IPS-20b (cell line): ENCODE data around the gene DYSF.
"Not testable (repeated sequence)": the region's sequence is repeated elsewhere in the genome, so short reads cannot be mapped to it uniquely, and the experiment has no call there.

Experiments used
- H3K27ac ChIP-seq: one replicate; pipeline ENCODE4 v1.5.1; 2013; ENCODE audit warnings: low read length
- H3K27me3 ChIP-seq: 2 replicates; pipeline ENCODE4 v1.6.1; 2013; ENCODE audit warnings: mild to moderate bottlenecking, low read length, inconsistent platforms; ENCODE audit not compliant: insufficient read depth
- H3K36me3 ChIP-seq: 2 replicates; pipeline ENCODE4 v1.6.1; 2013; ENCODE audit warnings: low read depth, mild to moderate bottlenecking, inconsistent platforms, low read length, moderate library complexity; ENCODE audit not compliant: insufficient read depth
- H3K4me1 ChIP-seq: 2 replicates; pipeline ENCODE4 v1.6.1; 2013; ENCODE audit warnings: mild to moderate bottlenecking, control low read depth, inconsistent platforms, low read length, moderate library complexity; ENCODE audit not compliant: insufficient read depth
- H3K4me3 ChIP-seq: 2 replicates; pipeline ENCODE4 v1.5.1; 2013; ENCODE audit warnings: mild to moderate bottlenecking, low read length, inconsistent platforms
- H3K9ac ChIP-seq: 2 replicates; pipeline ENCODE4 v1.6.1; 2013; ENCODE audit warnings: low read depth, mild to moderate bottlenecking, inconsistent platforms, low read length, moderate library complexity
- H3K9me3 ChIP-seq: 2 replicates; pipeline ENCODE4 v1.6.1; 2013; ENCODE audit warnings: mild to moderate bottlenecking, low read depth, low read length, inconsistent platforms; ENCODE audit not compliant: insufficient read depth

DYSF gene

DNA sequence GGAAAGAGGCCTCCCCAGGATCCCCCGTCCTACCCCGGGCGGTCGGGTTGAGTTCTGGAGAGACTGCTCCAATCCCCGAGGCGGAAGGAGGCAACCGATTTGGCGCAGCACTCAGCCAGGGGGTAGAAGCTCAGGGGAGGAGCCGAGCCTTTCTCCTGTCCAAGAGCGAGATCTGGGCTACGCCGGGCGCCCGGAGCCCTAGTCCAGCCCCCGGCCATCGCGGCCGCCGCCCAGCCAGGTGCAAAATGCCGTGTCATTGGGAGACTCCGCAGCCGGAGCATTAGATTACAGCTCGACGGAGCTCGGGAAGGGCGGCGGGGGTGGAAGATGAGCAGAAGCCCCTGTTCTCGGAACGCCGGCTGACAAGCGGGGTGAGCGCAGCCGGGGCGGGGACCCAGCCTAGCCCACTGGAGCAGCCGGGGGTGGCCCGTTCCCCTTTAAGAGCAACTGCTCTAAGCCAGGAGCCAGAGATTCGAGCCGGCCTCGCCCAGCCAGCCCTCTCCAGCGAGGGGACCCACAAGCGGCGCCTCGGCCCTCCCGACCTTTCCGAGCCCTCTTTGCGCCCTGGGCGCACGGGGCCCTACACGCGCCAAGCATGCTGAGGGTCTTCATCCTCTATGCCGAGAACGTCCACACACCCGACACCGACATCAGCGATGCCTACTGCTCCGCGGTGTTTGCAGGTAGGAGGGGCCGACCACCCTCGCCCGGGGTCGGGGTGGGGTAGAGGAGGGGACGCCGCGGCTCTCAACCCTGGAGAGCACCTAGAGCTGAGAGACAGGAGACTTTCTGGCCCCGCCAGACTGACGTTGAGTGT lies at the start of gene DYSF:
TSS of gene DYSF (plus strand) at position 158 of the 817 bp plus-strand sequence.
- Histone ChIP-seq H3K4me1 (peaks cover 36% of the 10 kb centered on the region), H3K36me3 (no peaks in the 10 kb centered on the region), H3K4me3 (peak within 1 kb of the TSS; percentile 71), H3K27me3 (peaks cover 40% of the 10 kb centered on the region), H3K27ac (no peak within 1 kb of the TSS), H3K9ac (peak within 1 kb of the TSS; percentile 60; the same call in 1 of the 2 replicates), H3K9me3 (no peaks in the 10 kb centered on the region)

DNA sequence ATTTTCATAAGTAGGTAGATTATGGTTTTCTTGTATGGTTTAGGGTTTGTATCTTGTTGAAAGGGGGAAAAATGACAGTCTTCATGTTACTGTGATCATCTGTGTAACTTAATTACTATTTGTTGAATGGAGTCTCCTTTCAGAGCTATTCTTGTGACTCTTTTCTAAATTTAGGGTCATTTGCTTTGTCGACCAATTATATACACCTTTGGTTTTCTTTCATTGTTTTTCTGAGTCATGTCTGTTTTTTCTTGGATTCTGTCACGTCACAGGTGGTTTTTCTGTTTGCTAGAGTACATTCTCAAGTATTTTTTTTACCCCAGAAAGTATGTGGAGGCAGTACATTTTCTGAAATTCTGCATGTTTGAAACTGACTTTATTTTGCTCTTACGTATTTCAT lies 43.8 kb upstream of the DYSF start:
- no peak overlapping the region for H3K4me3 ChIP-seq
- no peaks in the 10 kb centered on the region for H3K4me1 ChIP-seq
- no peaks in the 10 kb centered on the region for H3K27me3 ChIP-seq
- no peak overlapping the region for H3K27ac ChIP-seq
- no peak overlapping the region for H3K9ac ChIP-seq
- no peaks in the 10 kb centered on the region for H3K9me3 ChIP-seq
- H3K36me3 ChIP-seq = peaks cover 60% of the 10 kb centered on the region

DNA sequence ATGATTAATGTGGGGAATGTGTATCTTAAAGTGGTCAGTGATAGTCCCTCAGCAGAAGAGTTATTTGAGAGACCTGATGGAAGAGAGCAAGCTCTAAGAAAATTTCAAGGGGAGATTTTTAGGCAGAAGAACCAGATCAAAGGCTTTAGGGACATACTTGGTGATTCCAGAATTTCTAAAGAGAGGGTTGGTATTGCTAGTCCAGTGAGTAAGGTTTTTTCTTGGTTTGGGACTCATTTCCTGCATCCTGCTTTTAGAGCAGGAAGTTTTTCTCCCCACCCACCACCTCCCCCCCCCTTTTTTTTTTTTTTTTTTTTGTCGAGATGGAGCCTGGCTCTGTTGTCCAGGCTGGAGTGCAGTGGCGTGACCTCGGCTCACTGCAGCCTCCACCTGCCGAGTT lies 42.7 kb upstream of the DYSF start:
- H3K4me1 ChIP-seq = no peaks in the 10 kb centered on the region
- peaks cover 49% of the 10 kb centered on the region for H3K36me3 ChIP-seq
- H3K27me3 ChIP-seq = no peaks in the 10 kb centered on the region
- no peaks in the 10 kb centered on the region for H3K9me3 ChIP-seq
- H3K4me3 ChIP-seq = no peak overlapping the region
- H3K27ac ChIP-seq = no peak overlapping the region
- no peak overlapping the region for H3K9ac ChIP-seq

DNA sequence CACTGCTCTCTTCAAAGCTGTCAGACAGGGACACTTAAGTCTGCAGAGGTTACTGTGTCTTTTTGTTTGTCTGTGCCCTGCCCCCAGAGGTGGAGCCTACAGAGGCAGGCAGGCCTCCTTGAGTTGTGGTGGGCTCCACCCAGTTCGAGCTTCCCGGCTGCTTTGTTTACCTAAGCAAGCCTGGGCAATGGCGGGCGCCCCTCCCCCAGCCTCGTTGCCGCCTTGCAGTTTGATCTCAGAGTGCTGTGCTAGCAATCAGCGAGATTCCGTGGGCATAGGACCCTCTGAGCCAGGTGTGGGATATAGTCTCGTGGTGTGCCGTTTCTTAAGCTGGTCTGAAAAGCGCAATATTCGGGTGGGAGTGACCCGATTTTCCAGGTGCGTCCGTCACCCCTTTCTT lies 36.5 kb upstream of the DYSF start:
- H3K27me3 ChIP-seq, H3K9ac ChIP-seq, H3K4me3 ChIP-seq, H3K9me3 ChIP-seq, H3K4me1 ChIP-seq, H3K27ac ChIP-seq: not testable (repeated sequence)
- H3K36me3 ChIP-seq = peaks cover 30% of the 10 kb centered on the region; the same call in 1 of the 2 replicates

DNA sequence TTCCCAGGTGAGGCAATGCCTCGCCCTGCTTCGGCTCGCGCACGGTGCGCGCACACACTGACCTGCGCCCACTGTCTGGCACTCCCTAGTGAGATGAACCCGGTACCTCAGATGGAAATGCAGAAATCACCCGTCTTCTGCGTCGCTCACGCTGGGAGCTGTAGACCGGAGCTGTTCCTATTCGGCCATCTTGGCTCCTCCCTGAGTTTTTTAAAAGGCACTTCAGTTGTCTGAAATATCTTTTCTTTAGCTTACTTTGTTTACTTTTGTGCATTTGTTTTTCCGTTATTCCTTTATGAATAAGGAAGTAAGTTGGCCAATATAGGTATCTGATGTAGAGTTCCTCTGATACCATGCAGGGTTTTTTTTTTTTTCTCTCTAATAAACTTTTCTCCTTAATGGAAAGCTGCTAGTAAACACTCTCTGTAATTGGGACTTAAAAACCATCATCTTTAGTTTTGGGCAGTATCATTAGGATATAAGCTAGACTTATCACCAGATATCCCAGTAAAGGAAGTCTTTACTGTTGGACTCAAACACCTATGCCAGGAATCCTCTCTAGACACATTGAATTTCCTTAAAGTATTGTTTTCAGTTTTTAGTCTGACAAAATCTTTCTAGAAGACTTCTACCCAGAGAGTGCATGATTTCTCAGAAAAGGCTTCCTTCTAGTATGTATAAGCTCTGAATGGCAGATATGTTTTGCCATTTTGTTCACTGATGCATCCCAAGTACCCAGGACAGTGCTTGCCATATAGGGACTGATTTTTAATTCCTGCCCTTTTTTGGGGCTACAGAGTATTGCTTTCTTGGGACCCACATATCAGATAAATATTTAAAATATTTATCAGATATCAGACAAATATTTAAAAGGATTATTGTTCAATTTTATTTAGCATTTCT lies 35.8 kb upstream of the DYSF start:
- Histone ChIP-seq H3K9ac (peak overlapping the region; percentile 84), H3K4me1 (peaks cover 5% of the 10 kb centered on the region; the same call in 1 of the 2 replicates), H3K27ac (peak overlapping the region; percentile 29), H3K9me3 (no peaks in the 10 kb centered on the region), H3K27me3 (no peaks in the 10 kb centered on the region), H3K4me3 (peak overlapping the region; percentile 71), H3K36me3 (peaks cover 34% of the 10 kb centered on the region)

DNA sequence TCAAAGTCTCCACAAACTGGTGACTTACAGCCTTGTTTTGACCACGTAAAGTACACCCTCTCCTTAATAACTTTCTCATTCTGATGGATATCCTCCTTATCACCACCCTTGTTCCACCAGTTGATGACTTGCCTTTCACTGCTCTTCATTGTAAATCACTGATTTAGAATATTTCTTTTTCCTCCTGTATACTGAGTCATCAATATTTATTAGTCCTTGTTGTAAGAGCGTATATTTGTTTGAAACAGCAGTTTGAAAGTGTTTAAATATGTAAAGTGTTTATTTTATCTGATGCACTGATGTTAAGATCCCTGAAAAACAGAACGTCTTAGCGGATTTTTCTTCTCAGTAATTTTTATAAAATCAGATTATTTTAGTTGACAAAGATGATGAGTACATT lies 34.2 kb upstream of the DYSF start:
- Histone ChIP-seq H3K4me1 (peaks cover 5% of the 10 kb centered on the region; the same call in 1 of the 2 replicates), H3K4me3 (no peak overlapping the region), H3K27me3 (no peaks in the 10 kb centered on the region), H3K9me3 (no peaks in the 10 kb centered on the region), H3K9ac (no peak overlapping the region), H3K27ac (no peak overlapping the region), H3K36me3 (peaks cover 50% of the 10 kb centered on the region)

DNA sequence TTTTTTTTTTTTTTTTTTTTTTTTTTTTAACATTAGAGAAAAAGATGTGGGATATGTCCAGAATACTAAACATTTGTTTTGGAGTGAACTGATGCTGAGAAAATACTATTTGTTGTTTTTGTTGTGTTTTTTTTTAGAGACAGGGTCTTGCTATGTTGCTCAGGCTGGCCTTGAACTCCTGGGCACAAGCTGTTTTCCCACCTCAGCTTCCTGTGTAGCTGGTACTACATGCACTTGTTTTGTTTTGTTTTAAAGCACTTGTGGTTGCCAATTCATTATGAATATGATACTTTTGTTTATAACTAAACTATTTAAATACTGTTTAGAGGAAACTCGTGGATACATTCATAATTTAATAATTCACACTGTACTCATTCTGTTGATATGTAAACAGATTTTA lies 33.4 kb upstream of the DYSF start:
- H3K4me3 ChIP-seq = no peak overlapping the region
- H3K27ac ChIP-seq = no peak overlapping the region
- no peak overlapping the region for H3K9ac ChIP-seq
- H3K9me3 ChIP-seq = no peaks in the 10 kb centered on the region
- no peaks in the 10 kb centered on the region for H3K27me3 ChIP-seq
- H3K36me3 ChIP-seq = peaks cover 59% of the 10 kb centered on the region
- peaks cover 5% of the 10 kb centered on the region; the same call in 1 of the 2 replicates for H3K4me1 ChIP-seq

DNA sequence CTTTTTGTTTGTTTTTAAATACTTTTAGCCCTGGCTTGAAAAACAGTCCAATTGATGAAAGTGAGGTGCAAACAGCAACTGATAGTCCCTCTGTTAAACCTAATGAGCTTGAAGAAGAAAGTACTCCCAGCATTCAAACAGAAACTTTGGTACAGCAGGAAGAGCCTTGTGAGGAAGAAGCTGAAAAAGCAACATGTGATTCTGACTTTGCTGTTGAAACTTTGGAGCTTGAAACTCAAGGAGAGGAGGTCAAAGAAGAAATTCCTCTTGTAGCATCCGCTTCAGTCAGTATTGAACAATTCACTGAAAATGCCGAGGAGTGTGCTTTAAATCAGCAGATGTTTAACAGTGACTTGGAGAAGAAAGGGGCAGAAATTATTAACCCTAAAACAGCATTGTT lies 30.6 kb upstream of the DYSF start:
- Histone ChIP-seq H3K4me1 (peaks cover 1% of the 10 kb centered on the region; the same call in 1 of the 2 replicates), H3K27ac (no peak overlapping the region), H3K36me3 (peaks cover 83% of the 10 kb centered on the region)

DNA sequence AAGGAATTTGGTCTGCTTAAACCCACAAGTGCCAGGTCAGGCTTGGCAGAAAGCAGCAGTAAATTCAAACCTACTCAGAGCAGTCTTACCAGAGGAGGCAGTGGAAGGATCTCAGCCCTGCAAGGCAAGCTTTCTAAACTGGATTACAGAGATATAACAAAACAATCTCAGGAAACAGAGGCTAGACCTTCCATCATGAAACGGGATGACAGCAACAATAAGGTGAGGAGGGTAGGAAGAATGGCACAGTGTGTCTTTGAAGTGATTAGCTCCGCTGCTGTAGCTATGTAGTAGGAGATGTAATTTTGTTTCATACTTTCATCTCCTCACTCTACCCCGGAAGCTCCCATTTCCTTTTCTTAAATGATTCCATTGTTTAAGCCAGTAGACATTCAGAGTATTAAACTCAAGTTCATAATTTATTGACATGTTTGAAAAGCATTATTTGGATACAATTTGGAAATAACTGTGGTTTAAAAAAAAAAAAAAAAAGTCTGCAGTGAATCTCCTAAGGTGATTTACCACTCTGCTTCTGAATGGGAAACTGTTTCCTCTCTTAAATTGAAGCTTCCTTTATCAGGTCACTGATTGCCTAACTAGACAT lies 29.4 kb upstream of the DYSF start:
- no peaks in the 10 kb centered on the region for H3K9me3 ChIP-seq
- no peak overlapping the region for H3K9ac ChIP-seq
- no peaks in the 10 kb centered on the region for H3K27me3 ChIP-seq
- no peak overlapping the region for H3K4me3 ChIP-seq
- H3K36me3 ChIP-seq = peaks cover 89% of the 10 kb centered on the region
- no peaks in the 10 kb centered on the region for H3K4me1 ChIP-seq
- H3K27ac ChIP-seq = no peak overlapping the region

More for the DNA sequence above, 30.6 kb upstream of the DYSF start:
- Histone ChIP-seq H3K27me3 (no peaks in the 10 kb centered on the region), H3K9me3 (no peaks in the 10 kb centered on the region), H3K9ac (no peak overlapping the region), H3K4me3 (no peak overlapping the region)

DNA sequence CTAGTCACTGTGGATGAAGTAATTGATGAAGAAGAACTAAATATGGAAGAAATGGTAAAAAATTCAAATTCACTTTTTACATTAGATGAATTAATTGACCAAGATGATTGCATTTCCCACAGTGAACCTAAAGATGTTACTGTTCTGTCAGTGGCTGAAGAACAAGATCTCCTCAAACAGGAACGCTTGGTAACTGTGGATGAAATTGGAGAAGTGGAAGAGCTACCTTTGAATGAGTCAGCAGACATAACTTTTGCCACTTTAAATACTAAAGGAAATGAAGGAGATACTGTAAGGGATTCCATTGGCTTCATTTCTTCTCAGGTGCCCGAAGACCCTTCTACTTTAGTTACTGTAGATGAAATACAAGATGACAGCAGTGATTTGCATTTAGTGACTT lies 26.6 kb upstream of the DYSF start:
- Histone ChIP-seq H3K27me3 (no peaks in the 10 kb centered on the region), H3K27ac (no peak overlapping the region), H3K36me3 (peaks cover 93% of the 10 kb centered on the region), H3K9me3 (no peaks in the 10 kb centered on the region), H3K4me3 (no peak overlapping the region), H3K4me1 (no peaks in the 10 kb centered on the region), H3K9ac (no peak overlapping the region)

DNA sequence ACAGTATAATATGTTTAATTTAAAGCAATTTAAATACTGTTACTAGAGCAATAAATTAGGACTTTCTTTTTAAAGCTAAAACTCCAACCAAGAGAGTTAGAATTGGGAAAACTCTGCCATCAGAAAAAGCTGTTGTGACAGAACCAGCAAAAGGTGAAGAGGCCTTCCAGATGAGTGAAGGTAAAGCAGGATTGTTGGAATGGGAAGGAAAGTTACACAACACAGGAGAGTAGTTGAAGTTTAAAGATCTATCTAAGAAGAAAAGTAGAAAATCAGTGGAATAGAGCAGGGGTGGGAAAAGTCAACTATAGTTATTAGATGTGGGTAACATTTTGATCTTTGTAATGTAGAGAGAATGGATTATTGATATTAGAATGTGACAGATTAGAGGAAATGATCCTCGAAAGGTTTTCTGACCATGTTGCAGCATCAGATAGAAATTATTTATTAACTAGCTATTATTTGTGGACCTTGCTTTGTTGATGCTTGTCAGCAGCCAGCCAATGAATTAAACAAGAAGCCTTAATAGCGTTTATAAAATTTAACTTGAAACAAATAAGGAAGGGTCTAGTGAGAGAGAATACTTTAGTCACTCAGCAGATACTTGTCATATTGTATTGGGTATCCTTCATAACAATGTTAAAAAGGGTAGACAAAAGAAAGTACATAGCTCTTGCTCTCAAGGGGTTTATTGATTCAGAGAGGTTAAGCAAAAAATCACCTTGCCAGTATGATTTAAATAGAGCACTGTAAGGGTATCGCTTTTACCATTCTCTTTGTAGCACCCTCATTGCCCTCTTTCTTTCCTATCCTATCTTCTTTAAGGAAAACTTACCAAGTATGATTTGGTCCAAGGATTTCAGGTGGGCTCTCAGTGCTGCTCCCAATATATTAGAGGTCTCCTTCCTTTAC lies 24.6 kb upstream of the DYSF start:
- no peaks in the 10 kb centered on the region for H3K4me1 ChIP-seq
- H3K36me3 ChIP-seq = peaks cover 96% of the 10 kb centered on the region
- no peaks in the 10 kb centered on the region for H3K27me3 ChIP-seq
- no peak overlapping the region for H3K9ac ChIP-seq
- no peak overlapping the region for H3K4me3 ChIP-seq
- H3K27ac ChIP-seq = no peak overlapping the region
- no peaks in the 10 kb centered on the region for H3K9me3 ChIP-seq
